ENCODE measurements around the gene PVRIG. TPM values are rescaled to one million over a fixed set of nuclear protein-coding genes. Genes with fewer than 3 reads are reported as not detected.
"Not testable (repeated sequence)": the region's sequence is repeated elsewhere in the genome, so short reads cannot be mapped to it uniquely, and the experiment has no call there.

The PVRIG gene
- total RNA-seq, 4 donors from 2014 or later: 3.7 to 8.3 (median 5.1) TPM

GRCh38 chr7:100247152-100247757 is 27.5 kb downstream of the PVRIG start:
- no peak overlapping the region for H3K27ac ChIP-seq
- H3K4me3 ChIP-seq: no peak overlapping the region

GRCh38 chr7:100248483-100248882 is 28.7 kb downstream of the PVRIG start:
- H3K27me3 ChIP-seq: no peaks in the 10 kb centered on the region
- H3K4me1 ChIP-seq: no peaks in the 10 kb centered on the region
- no peaks in the 10 kb centered on the region for H3K36me3 ChIP-seq
- H3K9me3 ChIP-seq: no peaks in the 10 kb centered on the region
- DNase-seq: no peak
- no peak overlapping the region for H3K4me3 ChIP-seq
- no peak for TF ChIP-seq CTCF (IDR thresholded peaks at IDR 0.05)
- H3K27ac ChIP-seq: no peak overlapping the region

More at GRCh38 chr7:100247152-100247757, 27.5 kb downstream of the PVRIG start:
- TF ChIP-seq POLR2A (IDR thresholded peaks at IDR 0.05) (no peak), CTCF (IDR thresholded peaks at IDR 0.05) (no peak)
- no peaks in the 10 kb centered on the region for H3K36me3 ChIP-seq
- no peaks in the 10 kb centered on the region for H3K27me3 ChIP-seq
- no peak for DNase-seq
- no peaks in the 10 kb centered on the region for H3K4me1 ChIP-seq
- H3K9me3 ChIP-seq: no peaks in the 10 kb centered on the region

GRCh38 chr7:100257017-100257416 is 37.3 kb downstream of the PVRIG start:
- no peak for TF ChIP-seq POLR2A (IDR thresholded peaks at IDR 0.05)
- TF ChIP-seq CTCF (IDR thresholded peaks at IDR 0.05): no peak
- H3K4me3 ChIP-seq: no peak overlapping the region
- H3K36me3 ChIP-seq: no peaks in the 10 kb centered on the region
- no peak for DNase-seq
- H3K9me3 ChIP-seq: no peaks in the 10 kb centered on the region
- no peaks in the 10 kb centered on the region for H3K4me1 ChIP-seq
- no peak overlapping the region for H3K27ac ChIP-seq
- no peaks in the 10 kb centered on the region for H3K27me3 ChIP-seq

- not testable (repeated sequence) for H3K36me3 ChIP-seq, DNase-seq, H3K4me3 ChIP-seq, H3K4me1 ChIP-seq, H3K27me3 ChIP-seq, H3K9me3 ChIP-seq, H3K27ac ChIP-seq
Measured at GRCh38 chr7:100259984-100260383, 40.2 kb downstream of the PVRIG start.

GRCh38 chr7:100262896-100263295 is 43.1 kb downstream of the PVRIG start:
- H3K27me3 ChIP-seq, H3K4me1 ChIP-seq, DNase-seq, H3K27ac ChIP-seq, H3K9me3 ChIP-seq, H3K36me3 ChIP-seq, H3K4me3 ChIP-seq: not testable (repeated sequence)

GRCh38 chr7:100264223-100264622 is 44.5 kb downstream of the PVRIG start:
- DNase-seq, H3K27ac ChIP-seq, H3K9me3 ChIP-seq, H3K4me1 ChIP-seq, H3K27me3 ChIP-seq, H3K36me3 ChIP-seq, H3K4me3 ChIP-seq: not testable (repeated sequence)

GRCh38 chr7:100264669-100265165 is 45.0 kb downstream of the PVRIG start:
- not testable (repeated sequence) for H3K27ac ChIP-seq, H3K36me3 ChIP-seq, H3K4me3 ChIP-seq, H3K9me3 ChIP-seq, DNase-seq, H3K4me1 ChIP-seq, H3K27me3 ChIP-seq

GRCh38 chr7:100265851-100266250 is 46.1 kb downstream of the PVRIG start:
- H3K9me3 ChIP-seq, H3K36me3 ChIP-seq, H3K27me3 ChIP-seq, DNase-seq, H3K27ac ChIP-seq, H3K4me3 ChIP-seq: not testable (repeated sequence)
- peaks cover 0 to 11% (median 0%) of the 10 kb centered on the region in 4 donors for H3K4me1 ChIP-seq

All from Peyer's patch (tissue), 4 donors.